GM18909 (cell line): ENCODE data around the gene GRIA4.
"Not testable (repeated sequence)": the region's sequence is repeated elsewhere in the genome, so short reads cannot be mapped to it uniquely, and the experiment has no call there.

ENCODE experiments used
- ATAC-seq: cut with Tn5 transposase; IDR thresholded peaks from one replicate; pipeline ENCODE4 v1.9.1; 2021; ENCODE audit warnings: mild to moderate bottlenecking; ENCODE audit not compliant: unreplicated experiment, poor library complexity

The GRIA4 gene

DNA sequence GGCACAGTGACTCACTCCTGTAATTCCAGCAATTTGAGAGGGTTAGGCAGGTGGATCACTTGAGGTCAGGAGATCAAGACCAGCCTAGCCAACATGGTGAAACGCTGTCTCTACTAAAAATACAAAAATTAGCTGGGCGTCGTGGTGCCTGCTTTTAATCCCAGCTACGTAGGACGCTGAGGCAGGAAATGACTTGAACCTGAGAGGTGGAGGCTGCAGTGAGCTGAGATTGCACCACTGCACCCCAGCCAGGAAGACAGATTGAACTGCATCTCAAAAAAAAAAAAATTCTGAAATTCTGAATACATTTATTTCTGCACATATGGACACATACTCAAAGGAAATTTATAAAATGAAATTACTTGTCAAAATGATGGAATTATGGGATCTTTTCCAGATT lies 103.2 kb downstream of the GRIA4 start:
- no peak for ATAC-seq

DNA sequence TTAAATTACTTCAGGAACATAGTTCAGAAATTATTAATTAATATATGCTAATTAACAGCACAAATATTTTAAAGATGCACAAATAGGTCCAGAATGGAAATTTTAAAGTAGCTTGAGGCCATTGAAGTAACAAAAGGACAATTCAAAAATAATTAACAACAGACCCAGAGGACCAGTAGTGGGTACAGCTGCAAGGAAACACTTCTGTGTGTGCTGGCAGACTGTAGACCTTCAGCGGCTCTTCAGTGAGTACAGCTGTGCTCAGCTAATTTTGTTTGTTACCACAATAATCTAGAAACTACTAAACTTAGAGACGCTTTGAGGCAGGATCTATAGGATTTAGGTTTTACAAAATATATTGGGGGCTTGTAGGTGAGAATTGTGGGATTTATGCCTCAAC lies 103.8 kb downstream of the GRIA4 start:
- ATAC-seq: no peak

DNA sequence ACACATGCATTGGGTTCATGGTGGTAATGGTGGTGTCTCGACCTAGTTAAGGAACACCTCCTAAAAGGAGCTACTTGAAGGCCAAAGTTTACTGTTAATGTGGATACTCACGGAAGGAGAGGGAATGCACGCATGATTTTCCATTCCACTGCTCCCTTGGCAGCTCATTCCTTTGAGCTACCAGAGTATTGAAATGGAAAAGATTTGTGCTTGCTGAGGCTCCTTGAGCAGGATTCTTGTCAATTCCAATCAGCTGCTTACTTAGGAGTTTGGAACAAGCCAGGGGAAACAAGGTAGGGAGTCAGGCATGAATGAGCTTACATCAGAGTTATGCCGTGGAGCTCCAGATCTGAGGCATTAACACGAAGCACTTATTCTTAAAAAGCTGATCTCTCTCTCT lies 108.8 kb downstream of the GRIA4 start:
- ATAC-seq: no peak

DNA sequence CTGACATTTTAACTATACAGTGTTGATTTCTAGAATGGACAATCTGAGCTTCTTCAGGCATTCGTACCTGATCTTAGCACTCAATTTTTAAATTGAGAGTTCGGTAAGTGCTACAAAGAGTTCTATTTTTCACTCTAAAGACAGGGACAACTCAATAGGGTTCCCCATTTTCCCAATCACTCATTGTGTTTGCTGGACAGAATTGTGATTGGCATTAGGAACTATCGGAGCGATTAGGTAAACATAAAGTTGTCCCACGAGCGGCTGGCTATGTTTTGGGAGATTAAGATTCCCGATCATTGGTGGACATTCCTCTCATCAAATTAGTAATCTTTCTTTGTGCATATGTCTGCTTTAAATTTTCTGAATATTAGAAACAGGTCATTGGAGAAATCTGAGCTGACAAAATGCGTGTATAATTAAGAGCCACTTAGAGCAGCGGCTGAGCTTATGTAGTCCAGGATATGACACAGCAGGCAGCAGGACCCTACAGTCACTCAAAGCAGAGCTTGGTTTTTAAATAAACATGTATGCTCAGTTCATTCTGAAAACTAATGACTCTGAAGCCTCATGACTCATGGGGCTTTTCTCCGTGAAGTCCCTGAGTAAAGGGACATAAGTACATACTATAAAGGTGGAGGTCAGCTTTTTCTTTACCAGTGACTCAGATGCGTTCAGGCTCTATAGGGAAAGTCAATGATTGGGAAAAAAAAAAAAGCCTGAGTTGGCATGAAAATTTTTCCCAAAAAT lies 109.4 kb downstream of the GRIA4 start:
- peak; percentile 88 for ATAC-seq

DNA sequence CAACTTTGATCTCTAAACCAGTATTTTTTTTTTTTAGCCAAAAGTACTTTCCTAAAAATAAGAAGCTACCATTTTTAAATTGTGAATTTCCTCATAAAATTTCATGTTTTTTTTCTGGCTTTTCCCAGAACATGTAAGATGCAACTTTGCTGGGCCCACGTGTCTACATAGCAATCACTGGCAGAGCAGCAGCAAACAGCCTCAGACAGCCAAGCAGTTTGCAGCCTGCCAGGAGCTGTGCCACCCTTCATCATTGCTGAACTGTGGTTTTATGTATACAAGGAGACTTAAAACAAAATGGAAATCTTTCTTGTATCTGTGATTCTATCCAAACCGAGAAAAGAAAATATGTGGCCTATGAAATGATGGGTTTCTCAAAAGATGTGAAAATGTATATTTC lies 110.2 kb downstream of the GRIA4 start:
- ATAC-seq: no peak

DNA sequence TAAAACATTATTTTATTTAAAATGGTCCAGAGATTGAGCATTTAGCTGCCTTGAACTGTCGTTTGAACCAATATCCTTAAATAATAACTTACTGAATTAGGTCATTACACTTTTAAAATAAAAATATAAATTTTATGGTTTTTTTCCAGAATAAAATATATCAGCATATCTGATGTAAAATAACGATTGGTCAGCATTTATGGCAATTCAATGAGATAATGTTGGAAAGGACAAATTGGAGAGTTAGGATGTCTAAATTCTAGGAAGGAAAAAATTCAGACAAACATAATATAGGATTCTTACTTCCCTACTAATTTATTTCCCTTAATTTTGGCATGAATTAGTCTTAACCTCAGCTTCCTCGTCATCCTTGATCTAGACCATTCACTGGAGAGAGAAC lies 113.4 kb downstream of the GRIA4 start:
- ATAC-seq: no peak

DNA sequence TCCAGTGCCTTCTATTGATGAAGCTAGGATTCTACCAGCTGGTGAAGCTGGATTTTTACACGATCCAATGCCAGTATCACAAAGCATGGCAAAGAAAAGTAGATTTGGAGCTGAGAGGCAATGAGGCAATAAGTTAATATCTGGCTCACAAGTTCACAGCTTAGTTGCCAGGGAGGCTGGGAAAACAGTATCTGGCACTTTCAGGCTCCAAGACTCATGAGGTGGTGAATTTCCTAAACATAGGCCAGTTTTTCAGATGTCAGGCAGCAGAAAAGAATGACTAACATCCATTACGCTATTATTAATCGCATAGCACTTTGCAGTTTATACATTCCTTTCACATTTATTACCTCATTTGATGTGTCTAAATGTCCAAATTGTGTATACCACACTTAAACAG lies 122.7 kb downstream of the GRIA4 start:
- ATAC-seq: no peak

DNA sequence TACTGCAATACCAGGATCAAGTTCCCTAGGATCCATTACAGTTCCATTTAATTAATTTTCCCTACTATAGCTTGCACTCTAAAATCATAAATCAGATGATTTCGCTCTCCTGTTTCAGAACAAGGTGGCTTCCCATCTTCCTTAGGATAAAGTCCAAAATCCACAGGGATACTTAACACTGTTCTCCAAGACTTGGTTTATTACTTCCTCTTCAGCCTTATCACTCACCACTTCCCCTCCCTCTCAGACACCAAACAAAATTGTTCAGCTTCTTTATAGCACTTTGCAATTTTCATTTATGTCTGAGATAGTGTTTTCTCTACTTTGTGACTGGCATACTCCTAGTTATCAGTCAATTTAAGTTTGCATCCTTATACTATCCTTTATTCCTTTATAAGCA lies 124.6 kb downstream of the GRIA4 start:
- ATAC-seq: no peak

DNA sequence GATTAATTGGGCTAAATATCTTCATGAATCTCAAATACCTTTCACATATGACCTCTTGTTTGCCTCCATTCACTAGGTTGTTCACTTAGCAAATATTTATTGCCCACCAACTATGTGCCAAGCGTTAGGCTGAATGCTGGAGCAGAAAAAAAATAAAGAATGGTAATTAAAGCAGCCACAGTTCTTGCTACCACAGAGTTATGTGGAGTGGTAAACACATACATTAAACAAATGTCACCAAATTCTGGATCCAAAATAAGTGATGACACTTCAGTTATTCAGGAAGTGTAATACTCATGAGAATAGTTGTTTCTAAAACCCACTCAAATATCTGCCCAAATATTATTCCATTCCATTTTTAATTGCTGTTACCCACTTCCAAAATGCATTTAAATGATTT lies 128.4 kb downstream of the GRIA4 start:
- no peak for ATAC-seq

DNA sequence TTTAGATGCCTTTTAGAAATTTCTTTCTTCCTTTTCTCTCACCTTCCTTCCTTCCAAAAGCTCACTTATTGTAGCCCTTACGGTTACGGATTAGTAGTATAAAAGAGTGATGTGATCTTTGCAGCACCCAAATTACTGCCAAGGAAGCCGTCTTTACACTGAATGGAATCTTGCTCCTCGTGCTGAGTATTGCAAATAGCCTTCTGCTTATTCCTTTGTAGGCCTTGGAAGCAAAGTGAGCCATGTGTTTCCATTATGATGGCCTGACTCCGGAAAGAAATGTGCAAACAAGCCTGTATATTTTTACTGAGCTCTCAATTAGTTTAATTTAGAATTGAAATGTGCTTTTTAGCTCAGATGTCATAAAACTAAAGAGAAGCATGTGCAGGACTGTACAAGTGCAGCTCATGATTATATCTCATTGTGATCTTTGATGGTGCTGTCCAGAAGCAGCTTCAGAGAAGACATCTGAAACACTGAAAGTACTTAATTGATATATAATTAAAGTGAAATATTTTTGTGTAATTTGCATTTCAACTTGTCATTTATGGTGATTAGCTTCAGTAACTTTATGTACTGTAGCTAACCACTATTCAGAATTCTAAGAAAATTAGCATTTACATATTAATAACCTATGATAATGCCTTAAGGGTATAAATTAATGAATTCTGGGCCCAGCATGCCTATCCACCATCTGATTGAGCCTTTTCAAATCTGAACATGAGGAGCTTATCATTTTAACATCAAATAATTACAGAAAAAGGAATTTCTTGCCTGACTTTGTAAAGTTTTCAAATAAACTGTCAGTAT lies 129.3 kb downstream of the GRIA4 start:
- no peak for ATAC-seq

DNA sequence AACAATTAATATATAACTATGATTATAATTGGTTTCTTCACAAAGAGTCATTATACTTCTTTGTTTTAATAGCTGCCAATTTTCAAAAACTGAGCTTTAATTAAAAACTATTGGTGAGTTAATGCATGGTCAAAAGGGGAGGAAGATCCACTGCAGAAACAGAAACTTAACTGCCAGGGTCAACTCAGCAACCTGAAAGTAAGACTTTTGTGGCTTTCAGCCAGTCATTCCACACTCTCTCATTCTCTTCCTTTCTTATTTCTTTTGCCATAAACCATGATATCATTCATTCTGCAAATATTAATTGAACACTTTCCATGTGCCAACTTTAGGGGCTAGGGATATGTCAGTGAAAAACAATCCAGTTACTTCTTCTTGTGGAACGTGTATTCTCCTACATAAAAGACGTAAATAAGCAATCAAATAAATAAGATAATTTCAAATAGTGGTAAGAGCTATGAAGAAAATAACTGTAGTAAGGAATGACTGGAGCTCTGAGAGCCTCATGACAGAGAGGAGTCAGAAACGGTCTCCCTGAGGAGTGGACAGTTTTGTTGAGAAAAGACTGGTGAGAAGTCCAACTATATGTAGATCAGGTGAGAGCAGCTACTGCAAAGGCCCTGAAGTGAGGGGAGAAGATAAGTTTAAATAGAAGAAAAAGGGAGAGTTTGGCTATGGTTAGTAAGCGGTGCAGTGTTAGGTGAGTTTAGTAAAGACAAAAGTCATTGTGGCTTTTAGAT lies 130.5 kb downstream of the GRIA4 start:
- peak; percentile 94 for ATAC-seq

DNA sequence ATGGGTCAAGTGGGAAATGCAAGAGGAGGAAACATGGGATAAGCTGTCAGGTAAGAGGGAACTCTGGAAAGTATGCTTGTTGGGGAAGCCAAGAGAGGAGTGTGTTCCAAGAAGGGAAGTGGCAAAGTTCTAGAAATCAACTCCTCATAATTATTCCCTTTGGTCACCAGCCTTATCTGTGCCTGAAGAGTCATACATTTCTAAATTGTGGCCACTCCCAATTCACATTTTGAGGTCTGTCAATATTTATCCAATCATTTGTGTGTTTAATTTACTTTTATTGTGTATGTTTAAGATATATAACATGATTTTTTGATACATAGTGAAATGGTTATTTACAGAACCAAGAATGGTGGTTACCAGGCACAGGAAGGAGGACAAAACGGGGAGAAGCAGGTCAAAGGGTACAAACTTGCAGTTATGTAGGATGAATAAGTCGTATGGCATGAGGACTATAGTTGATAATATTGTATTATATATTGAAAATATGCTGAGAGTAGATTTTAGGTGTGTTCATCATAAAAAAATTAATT lies 131.7 kb downstream of the GRIA4 start:
- no peak for ATAC-seq

DNA sequence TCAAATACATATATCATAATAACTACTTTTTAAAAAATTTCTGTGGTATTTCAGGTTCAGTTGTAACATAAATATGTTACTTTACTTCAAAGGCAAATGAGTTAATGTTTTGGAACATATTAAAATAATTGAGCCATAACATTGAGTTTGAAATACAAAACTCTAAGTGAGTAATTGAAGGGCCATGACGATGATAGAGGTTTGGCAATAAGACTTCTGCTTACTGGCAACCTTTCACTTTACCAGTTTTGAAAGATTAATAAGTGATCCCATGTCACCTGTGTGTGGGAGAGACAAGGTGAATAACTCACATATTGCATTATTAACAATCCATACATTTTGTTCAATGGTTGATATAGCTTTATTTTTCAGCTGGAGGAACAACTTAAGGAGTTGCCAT lies 144.4 kb downstream of the GRIA4 start:
- no peak for ATAC-seq

DNA sequence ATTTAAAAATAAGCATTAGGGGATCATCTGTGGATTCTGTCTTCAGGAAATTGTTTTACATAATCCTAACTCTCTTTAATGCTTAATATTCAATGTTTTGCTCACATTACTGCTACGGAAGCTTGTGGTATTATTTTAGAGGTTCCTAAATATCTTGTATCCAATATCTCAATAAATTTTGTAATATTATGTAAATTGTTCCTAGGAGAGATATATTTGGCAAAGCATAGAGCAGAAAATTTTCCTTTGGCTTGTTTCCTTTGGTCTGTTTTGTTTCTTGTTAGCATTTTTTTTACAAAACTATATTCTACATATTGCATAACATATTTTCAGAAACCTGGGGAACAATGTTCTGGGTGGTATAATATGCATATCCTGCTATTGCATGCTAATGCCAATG lies 144.8 kb downstream of the GRIA4 start:
- no peak for ATAC-seq

DNA sequence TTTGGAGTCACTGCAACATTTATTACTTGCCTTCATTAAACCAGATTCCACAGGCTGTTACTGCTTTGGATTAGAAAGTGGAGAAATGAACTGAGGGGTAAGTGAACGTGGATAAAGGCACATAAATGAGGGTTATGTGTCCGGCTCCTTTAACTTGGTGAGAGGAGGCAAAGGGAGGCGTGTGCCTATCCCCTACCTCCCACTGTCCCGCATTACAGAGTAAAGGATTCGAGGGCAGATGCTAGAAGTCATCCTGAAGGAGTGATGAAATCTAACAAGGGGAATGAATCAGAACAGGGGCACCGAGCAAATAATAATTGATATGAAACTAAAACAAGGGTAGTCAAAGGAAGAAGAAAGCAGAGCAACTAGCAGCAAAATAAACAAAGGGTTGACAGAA lies 147.2 kb downstream of the GRIA4 start:
- ATAC-seq: no peak

DNA sequence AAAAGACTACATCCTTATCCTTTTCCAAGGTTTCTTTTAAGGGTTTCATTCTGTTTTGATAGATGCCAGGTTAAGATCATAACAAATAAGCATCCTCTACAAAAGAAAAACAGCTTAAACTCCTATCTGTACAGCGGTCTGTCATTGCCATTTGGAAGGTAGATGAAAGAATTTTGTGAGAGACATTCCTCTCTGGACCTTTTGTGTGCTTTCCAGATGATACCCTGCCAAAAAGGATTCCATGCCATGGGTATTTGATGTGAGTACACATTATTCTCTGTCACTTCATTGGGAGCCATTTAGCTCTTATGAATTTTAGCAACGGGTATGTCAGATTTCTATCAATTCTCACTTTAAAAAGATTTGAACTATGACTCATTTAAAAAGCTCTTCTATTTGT lies 153.7 kb downstream of the GRIA4 start:
- ATAC-seq: no peak

DNA sequence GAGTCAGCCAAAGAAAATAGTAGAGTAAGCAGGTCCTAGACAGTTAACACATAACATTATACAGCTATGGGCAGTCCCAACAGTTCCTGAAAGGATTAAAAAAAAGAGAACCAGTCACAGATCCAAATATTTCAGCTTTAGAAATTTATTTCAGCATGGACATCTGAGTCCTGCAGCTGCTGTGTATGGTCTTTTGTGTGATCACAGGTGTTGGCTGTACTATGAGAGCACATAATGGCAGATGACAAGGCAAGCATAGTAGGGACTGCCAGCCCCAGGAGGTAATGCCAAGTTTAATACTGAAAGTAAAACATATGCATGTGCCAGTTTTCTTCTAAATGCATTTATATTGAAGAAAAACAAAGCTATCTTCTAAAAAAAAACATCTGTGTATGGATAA lies 158.1 kb downstream of the GRIA4 start:
- ATAC-seq: no peak

DNA sequence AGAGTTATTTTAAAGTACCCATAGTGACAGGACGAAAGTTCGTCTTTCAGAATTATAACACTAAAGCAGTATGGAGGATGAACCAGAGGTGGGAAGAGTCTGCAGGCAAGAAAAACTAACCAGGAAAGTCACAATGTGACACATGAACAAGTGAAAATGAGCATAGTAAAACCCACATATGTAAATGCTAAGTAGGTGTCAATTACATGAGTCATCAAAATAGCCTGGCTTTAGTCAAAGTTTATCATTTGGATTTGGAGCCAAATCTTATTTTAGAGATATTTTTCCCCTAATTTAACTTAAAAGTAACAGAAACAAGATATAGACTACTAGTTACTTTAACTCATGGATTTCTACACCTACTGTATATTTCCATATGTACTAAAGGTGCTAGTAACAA lies 159.8 kb downstream of the GRIA4 start:
- ATAC-seq: no peak

DNA sequence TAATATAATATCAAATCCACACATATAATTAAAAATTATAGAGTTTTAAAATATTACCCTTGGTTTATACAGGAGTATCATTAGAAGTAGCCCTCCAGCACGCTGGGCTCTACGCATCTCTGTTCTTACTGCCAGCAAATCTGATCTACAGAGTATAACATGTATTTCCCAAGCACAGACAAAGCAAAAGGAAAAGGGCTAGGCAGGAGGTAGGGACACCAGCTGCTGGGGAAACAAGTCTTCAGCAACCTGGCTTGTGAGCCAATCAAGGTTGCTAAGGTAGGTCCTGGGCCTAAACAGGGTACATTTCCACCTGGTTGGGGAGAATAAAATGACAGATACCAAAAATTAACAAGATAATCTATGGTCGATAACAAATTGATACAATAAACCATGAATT lies 163.6 kb downstream of the GRIA4 start:
- not testable (repeated sequence) for ATAC-seq

DNA sequence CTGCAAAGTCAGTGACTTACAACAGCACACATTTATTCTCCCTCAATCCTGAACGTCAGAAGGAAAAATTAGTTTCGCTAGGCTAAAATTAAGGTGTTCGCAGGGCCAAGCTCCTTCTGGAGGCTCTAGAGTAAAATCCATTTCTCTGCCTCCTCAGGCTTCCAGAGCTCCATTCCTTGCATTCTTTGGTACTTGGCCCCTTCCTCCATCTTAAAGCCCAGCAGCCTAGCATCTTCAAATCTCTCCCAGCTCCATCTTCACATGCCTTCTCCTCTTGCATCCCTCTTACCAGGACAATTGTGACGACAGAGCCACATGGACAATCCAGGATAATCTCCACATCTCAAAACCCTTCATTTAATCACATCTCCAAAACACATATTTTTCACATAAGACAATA lies 165.0 kb downstream of the GRIA4 start:
- ATAC-seq: no peak
